Measurements from ENCODE around the gene TRMT2A.
A peak's percentile ranks its signal among the peaks of the same experiment; 100 is the strongest.

Gene TRMT2A

GRCh38 chr22:20107951-20108756 lies 8.9 kb downstream of the TRMT2A start:
- no peak for TF ChIP-seq CTCF (conservative IDR thresholded peaks at IDR 0.05)
- no peak overlapping the region; the same call in 1 of the 2 replicates for H3K27ac ChIP-seq

- no peak overlapping the region for H3K27ac ChIP-seq
- no peak for TF ChIP-seq CTCF (conservative IDR thresholded peaks at IDR 0.05)
Observed at GRCh38 chr22:20107471-20107901, 9.5 kb downstream of the TRMT2A start.

- TF ChIP-seq CTCF (conservative IDR thresholded peaks at IDR 0.05) = no peak
- H3K27ac ChIP-seq = no peak overlapping the region
Observed at GRCh38 chr22:20106849-20107237, 10.2 kb downstream of the TRMT2A start.

- H3K27ac ChIP-seq = no peak overlapping the region
- no peak for TF ChIP-seq CTCF (conservative IDR thresholded peaks at IDR 0.05)
Observed at GRCh38 chr22:20106205-20106848, 10.7 kb downstream of the TRMT2A start.

- H3K27ac ChIP-seq = no peak overlapping the region
- no peak for TF ChIP-seq CTCF (conservative IDR thresholded peaks at IDR 0.05)
Observed at GRCh38 chr22:20105456-20106204, 11.4 kb downstream of the TRMT2A start.

- peak; percentile 28 for TF ChIP-seq CTCF (conservative IDR thresholded peaks at IDR 0.05)
- H3K27ac ChIP-seq = no peak overlapping the region
Observed at GRCh38 chr22:20102203-20102780, 14.7 kb downstream of the TRMT2A start.

GRCh38 chr22:20101638-20102037 lies 15.4 kb downstream of the TRMT2A start:
- no peak for TF ChIP-seq CTCF (conservative IDR thresholded peaks at IDR 0.05)
- H3K27ac ChIP-seq = no peak overlapping the region
